AG04450 (cell line): ENCODE data around the gene OLFML2A. TPM values are rescaled to one million over a fixed set of nuclear protein-coding genes. Genes with fewer than 3 reads are reported as not detected.
A peak's percentile ranks its signal among the peaks of the same experiment; 100 is the strongest.

Source experiments
- CTCF ChIA-PET: fragments of 300-600, 350-600 bp; formaldehyde crosslinking; extraction: SDS; loops from one replicate; lab custom pipeline; 2022; ENCODE audit warnings: antibody characterized with exemption, inconsistent platforms; lab: Charles Lee
- POLR2A ChIA-PET: fragments of 350-600 bp; formaldehyde crosslinking; extraction: SDS; loops from one replicate; lab custom pipeline; 2021; ENCODE audit warnings: antibody characterized with exemption, inconsistent platforms; lab: Yijun Ruan, JAX
- DNase-seq: peaks from one replicate; pipeline ENCODE4 v3.0.0-alpha.2; 2011; ENCODE audit warnings: low read depth, low spot score
- H3K27ac ChIP-seq: one replicate; pipeline ENCODE4 v1.5.1; 2012; ENCODE audit warnings: low read depth, low read length, control low read depth
- H3K27me3 ChIP-seq: one replicate; pipeline ENCODE4 v1.6.0; 2012; ENCODE audit warnings: low read length; ENCODE audit not compliant: control insufficient read depth, insufficient read depth
- H3K4me3 ChIP-seq: 2 replicates; pipeline ENCODE4 v1.5.1; 2011; ENCODE audit warnings: mild to moderate bottlenecking, low read depth, low read length, control low read depth
- H3K9me3 ChIP-seq: 2 replicates; pipeline ENCODE4 v1.5.1; 2012; ENCODE audit warnings: low read length; ENCODE audit not compliant: control insufficient read depth, insufficient read depth
- CTCF ChIP-seq: IDR thresholded peaks from 2 replicates; pipeline ENCODE4 v1.5.1; 2011; ENCODE audit warnings: low read depth, low read length, control low read depth, inconsistent platforms
- polyA plus RNA-seq: library from polyadenylated mRNA; depleted of rRNA; stranded (reverse); fragments of >200 nt; gene quantifications from 2 replicates; pipeline ENCODE4 v1.2.3, GENCODE V29; 2011

Gene OLFML2A
- polyA plus RNA-seq, 1 experiment, result 22.3 TPM

- ChIA-PET CTCF (interaction anchor here (0.5 to 3.0 kb wide), 7 partner anchors 26 to 285 kb away, joined by 3 to 16 read pairs (median 6); partner anchors contain the start of genes NR6A1, OLFML2A and WDR38), POLR2A (interaction anchor here (0.9 kb wide), 1 partner anchor 39 kb away, joined by 3 read pairs; no protein-coding TSS in a partner anchor)
- no peak for DNase-seq
- peaks cover 9% of the 10 kb centered on the region; the same call in 1 of the 2 replicates for H3K9me3 ChIP-seq
- no peak for TF ChIP-seq CTCF
- no peaks in the 10 kb centered on the region for H3K27me3 ChIP-seq
- peak overlapping the region; percentile 98 for H3K27ac ChIP-seq
- no peak overlapping the region for H3K4me3 ChIP-seq
These were observed 36.7 kb downstream of the OLFML2A start for GRCh38 chr9:124813501-124814163.

DNA sequence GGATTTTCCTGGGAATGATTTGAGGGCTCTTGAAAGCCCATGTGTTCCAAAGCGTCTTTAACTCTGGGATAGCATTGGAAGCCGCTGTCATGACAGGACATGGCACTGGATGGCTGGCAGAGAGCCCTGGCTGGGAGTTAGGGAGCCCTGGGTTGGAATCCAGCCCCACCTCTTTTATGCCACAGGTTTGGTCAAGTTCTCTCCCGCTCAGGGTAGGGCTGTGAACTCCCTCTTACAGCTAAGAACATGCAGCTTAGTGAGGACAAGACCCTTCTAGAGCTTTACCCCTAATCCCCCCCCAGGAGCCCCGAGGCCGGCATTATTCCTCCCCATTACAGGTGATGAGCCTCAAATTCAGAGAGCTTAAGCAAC, 37.2 kb downstream of the OLFML2A start:
- Histone ChIP-seq H3K4me3 (no peak overlapping the region), H3K9me3 (peaks cover 9% of the 10 kb centered on the region; the same call in 1 of the 2 replicates), H3K27ac (no peak overlapping the region), H3K27me3 (no peaks in the 10 kb centered on the region)
- CTCF ChIA-PET, result interaction anchor here (0.5 to 3.0 kb wide), 7 partner anchors 26 to 285 kb away, joined by 3 to 16 read pairs (median 6); partner anchors contain the start of genes OLFML2A and WDR38
- DNase-seq, result no peak
- no peak for TF ChIP-seq CTCF
- POLR2A ChIA-PET, result interaction anchor here (0.9 kb wide), 1 partner anchor 38 kb away, joined by 3 read pairs; no protein-coding TSS in a partner anchor

DNA sequence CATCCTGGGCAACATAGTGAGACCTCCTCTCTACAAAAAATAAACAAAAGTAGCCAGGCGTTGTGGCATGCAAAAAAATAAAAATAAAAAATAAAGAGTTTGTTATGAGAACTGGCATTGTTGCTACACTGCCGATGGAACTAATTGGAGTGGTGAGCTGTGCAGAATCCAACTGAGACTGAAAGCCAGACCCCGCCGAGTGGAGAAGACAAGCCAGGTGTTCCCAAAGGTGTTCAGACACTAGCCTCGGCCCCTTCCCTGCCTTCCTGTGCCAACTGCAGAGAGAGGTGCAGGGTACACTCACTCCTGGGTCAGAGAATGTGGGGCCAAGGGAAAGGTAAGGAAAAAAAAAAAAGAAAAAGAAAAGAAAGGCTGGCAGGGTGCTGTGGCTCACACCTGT, 38.7 kb downstream of the OLFML2A start:
- H3K27ac ChIP-seq, result no peak overlapping the region
- no peak for TF ChIP-seq CTCF
- no peak for DNase-seq
- no peaks in the 10 kb centered on the region for H3K27me3 ChIP-seq
- H3K4me3 ChIP-seq, result no peak overlapping the region
- POLR2A ChIA-PET, result no interaction called here
- CTCF ChIA-PET, result no interaction called here
- no peaks in the 10 kb centered on the region; the same call in 1 of the 2 replicates for H3K9me3 ChIP-seq

DNA sequence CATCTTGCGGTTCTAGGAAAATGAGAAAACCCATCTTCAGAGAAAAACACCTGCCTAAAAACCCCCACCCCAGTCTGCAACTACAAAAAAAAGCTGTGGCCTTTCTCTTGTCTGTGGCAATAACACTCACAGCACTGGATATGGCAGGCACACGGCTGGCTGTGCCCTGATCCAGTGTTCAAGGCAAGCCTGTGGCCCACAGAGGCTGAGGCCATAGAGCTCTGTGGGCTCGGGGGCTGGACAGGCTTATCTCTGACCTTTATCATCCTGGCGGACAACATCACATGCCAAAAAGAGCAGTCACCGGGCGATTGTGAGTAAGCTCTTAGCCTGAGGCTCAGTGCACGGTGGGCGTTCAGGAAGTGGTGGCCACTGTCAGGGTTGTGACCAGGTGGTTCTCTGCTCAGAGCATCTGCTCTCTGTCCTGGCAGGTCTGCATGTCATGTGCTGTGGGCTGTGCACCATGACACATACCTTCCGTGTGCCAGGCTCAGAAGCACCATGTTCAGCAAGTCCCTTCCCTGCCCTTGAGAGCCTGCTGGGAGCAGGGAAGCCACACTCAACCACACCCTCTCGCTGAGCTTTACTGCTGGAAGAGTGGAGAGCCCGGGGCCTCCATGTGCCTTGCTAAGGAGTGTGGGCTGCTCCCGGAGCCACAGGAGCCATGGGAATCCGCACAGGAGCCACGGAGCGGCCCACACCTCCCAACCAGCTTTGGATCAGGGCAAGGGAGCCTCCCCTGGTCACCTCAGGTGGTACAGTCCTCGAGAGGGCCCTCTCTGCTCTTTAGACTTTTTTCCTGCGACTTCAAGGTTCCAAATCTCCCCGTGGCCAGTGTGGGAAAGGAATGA, 41.7 kb downstream of the OLFML2A start:
- Histone ChIP-seq H3K27me3 (no peaks in the 10 kb centered on the region), H3K27ac (no peak overlapping the region), H3K9me3 (no peaks in the 10 kb centered on the region; the same call in 1 of the 2 replicates), H3K4me3 (no peak overlapping the region)
- TF ChIP-seq CTCF, result no peak
- ChIA-PET CTCF (interaction anchor here (0.5 kb wide), 1 partner anchor 34 kb away, joined by 3 read pairs; the partner anchor contains the start of gene WDR38), POLR2A (interaction anchor here (1.0 to 1.2 kb wide), 2 partner anchors 14 to 39 kb away, joined by 7 to 9 read pairs; no protein-coding TSS in a partner anchor)
- no peak for DNase-seq
